Neuron (in vitro differentiated cells): ENCODE data around the gene PIGM.

ENCODE experiments used
- H2AFZ ChIP-seq: one replicate; pipeline ENCODE4 v1.6.1; 2013; ENCODE audit warnings: low read depth, mild to moderate bottlenecking, inconsistent platforms, low read length, moderate library complexity
- H3K27me3 ChIP-seq: one replicate; pipeline ENCODE4 v1.6.1; 2013; ENCODE audit warnings: low read length; ENCODE audit not compliant: insufficient read depth
- H3K36me3 ChIP-seq: one replicate; pipeline ENCODE4 v1.6.1; 2013; ENCODE audit warnings: low read length; ENCODE audit not compliant: insufficient read depth
- H3K4me1 ChIP-seq: one replicate; pipeline ENCODE4 v1.6.1; 2013; ENCODE audit warnings: low read length; ENCODE audit not compliant: insufficient read depth
- H3K4me3 ChIP-seq: 2 replicates; pipeline ENCODE4 v1.5.1; 2013; ENCODE audit warnings: mild to moderate bottlenecking, low read length, moderate library complexity
- H3K9me3 ChIP-seq: one replicate; pipeline ENCODE4 v1.6.1; 2013; ENCODE audit warnings: low read length

Gene PIGM

DNA sequence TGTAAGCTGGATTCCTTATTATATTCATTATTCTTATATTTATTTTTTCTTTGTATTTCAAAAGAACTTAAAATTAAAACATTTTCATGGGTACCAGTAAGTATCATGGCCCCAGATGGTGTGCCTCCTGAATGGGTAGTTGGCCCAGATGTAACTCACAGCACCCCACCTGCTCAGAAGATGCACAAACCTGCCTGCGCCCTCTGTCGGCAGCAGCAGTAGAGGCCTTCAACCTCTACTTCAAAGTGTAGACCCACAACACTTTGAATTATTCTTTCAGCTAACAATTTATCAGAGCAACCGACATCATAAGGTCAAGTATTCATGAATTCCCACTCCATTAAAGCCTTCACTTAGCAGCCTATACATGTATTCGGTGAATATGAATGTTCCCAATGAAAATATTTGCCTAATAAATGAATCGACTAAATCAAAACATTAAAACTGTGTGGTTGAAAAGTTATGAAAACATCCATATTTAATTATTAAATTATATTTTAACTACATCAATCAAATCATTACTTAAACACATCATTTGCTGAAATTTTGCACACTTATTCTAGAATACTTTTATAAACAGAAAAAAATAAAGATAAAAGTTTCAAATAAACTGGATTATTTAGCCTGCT lies 25.4 kb downstream of the PIGM start:
- H3K27me3 ChIP-seq = peaks cover 31% of the 10 kb centered on the region
- no peak overlapping the region for H2AFZ ChIP-seq
- no peak overlapping the region for H3K4me3 ChIP-seq
- no peaks in the 10 kb centered on the region for H3K9me3 ChIP-seq
- H3K36me3 ChIP-seq = no peaks in the 10 kb centered on the region
- no peaks in the 10 kb centered on the region for H3K4me1 ChIP-seq

- H3K36me3 ChIP-seq = no peaks in the 10 kb centered on the region
These were observed 26.7 kb downstream of the PIGM start for GRCh38 chr1:160005070-160005469.

GRCh38 chr1:160004425-160004824 lies 27.4 kb downstream of the PIGM start:
- H3K4me1 ChIP-seq = no peaks in the 10 kb centered on the region
- no peaks in the 10 kb centered on the region for H3K36me3 ChIP-seq
- H3K4me3 ChIP-seq = no peak overlapping the region
- no peaks in the 10 kb centered on the region for H3K9me3 ChIP-seq
- no peak overlapping the region for H2AFZ ChIP-seq
- H3K27me3 ChIP-seq = peaks cover 25% of the 10 kb centered on the region

More at GRCh38 chr1:160005070-160005469, 26.7 kb downstream of the PIGM start:
- Histone ChIP-seq H3K9me3 (no peaks in the 10 kb centered on the region), H3K27me3 (peaks cover 30% of the 10 kb centered on the region), H3K4me3 (no peak overlapping the region), H2AFZ (no peak overlapping the region), H3K4me1 (no peaks in the 10 kb centered on the region)

- Histone ChIP-seq H3K4me3 (no peak overlapping the region), H2AFZ (no peak overlapping the region), H3K4me1 (no peaks in the 10 kb centered on the region), H3K9me3 (no peaks in the 10 kb centered on the region), H3K36me3 (no peaks in the 10 kb centered on the region), H3K27me3 (peaks cover 27% of the 10 kb centered on the region)
These were observed 27.8 kb downstream of the PIGM start for GRCh38 chr1:160004001-160004400.

DNA sequence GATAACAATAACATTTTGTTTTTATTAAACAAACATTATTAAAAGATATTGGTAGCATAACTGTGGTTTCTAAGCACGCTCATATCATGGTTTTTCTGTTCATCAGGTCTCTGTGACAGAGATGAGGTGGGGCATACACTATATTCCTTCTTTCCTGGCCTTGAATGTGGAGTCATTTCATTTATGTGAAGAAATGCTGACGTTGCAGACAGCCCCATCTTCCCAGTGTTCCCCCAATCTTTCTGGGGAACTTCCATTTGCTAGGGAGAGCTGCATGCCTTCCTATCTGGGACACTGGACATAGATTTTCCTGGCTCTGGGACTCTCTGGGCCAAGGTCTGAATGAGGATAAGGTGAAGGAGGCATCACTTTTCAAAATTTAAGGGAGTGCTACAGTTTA lies 30.4 kb downstream of the PIGM start:
- Histone ChIP-seq H3K4me1 (no peaks in the 10 kb centered on the region), H3K9me3 (no peaks in the 10 kb centered on the region), H3K36me3 (no peaks in the 10 kb centered on the region), H3K27me3 (peaks cover 28% of the 10 kb centered on the region), H2AFZ (no peak overlapping the region), H3K4me3 (no peak overlapping the region)

DNA sequence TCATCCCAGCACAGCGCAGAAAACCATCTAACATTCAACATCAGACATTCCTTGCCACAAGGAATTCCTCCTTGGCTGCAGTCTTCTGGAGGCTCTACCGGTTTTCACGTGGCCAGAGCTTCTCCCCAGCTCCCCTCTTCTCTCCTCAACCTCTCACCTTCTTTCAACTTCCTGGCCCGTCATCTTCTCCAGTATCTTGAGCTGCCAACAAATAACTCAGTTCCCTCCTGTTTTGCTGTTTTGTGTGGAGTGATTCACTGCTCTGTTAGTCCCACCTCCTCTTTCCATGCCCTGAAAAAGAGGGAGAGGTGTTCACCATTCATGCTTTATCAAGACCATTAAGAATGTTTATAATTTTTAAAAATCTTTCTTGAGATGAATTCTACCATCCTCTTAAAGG lies 32.6 kb downstream of the PIGM start:
- Histone ChIP-seq H2AFZ (no peak overlapping the region), H3K4me1 (no peaks in the 10 kb centered on the region), H3K9me3 (no peaks in the 10 kb centered on the region), H3K4me3 (no peak overlapping the region), H3K36me3 (no peaks in the 10 kb centered on the region), H3K27me3 (peaks cover 30% of the 10 kb centered on the region)

DNA sequence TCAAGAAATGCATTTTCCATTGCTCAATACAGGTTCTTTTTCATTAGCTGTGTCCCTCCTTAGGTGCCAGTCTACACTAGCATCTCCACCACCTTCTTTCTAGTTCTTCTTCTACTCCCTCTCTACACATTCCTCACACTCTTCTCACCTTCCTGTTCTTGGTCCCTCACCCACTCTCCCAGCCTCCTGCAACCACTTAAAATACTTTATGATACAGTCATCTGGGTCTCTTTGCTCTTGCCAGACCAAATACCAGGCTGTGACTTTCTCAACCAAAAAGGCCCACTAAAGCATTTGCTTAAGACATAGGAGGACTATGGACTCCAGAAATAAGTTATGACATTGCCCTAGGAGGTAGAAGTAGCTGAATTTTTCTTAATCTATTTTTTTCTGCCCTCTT lies 35.1 kb downstream of the PIGM start:
- H3K9me3 ChIP-seq = no peaks in the 10 kb centered on the region
- no peaks in the 10 kb centered on the region for H3K4me1 ChIP-seq
- H3K36me3 ChIP-seq = no peaks in the 10 kb centered on the region
- no peak overlapping the region for H2AFZ ChIP-seq
- no peak overlapping the region for H3K4me3 ChIP-seq
- H3K27me3 ChIP-seq = peaks cover 26% of the 10 kb centered on the region

DNA sequence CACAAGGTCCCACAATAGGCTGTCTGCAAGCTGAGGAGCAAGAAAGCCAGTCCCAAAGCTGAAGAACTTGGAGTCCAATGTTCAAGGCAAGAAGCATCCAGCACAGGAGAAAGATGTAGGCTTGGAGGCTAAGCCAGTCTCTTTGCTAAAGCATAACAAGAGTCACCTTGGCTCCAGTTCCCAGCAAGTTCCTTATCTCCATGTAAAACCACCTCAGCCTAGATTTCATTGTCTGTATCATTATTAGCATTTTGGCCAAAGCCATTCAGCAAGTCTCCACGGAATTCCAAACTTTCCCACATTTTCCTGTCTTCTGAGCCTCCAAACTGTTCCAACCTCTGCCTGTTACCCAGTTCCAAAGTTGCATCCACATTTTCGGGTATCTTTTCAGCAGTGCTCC lies 36.9 kb downstream of the PIGM start:
- Histone ChIP-seq H3K36me3 (no peaks in the 10 kb centered on the region), H3K27me3 (peaks cover 21% of the 10 kb centered on the region), H3K4me3 (no peak overlapping the region), H3K4me1 (no peaks in the 10 kb centered on the region), H2AFZ (no peak overlapping the region), H3K9me3 (no peaks in the 10 kb centered on the region)

DNA sequence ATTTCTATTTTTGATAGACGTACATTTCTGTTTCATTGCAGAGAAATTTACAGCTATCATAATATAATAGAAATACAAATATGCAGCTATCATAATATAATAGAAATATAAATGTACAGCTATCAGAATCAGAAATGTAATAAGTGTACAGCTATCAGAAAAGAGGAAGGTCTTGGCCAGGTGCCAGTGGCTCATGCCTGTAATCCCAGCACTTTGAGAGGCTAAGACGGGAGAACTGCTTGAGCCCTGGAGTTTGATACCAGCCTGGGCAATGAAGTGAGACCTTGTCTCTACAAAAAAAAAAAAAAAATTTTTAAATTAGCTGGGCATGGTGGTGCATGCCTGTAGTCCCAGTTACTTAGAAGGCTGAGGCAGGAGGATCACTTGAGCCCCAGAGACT lies 37.9 kb downstream of the PIGM start:
- H3K4me3 ChIP-seq = no peak overlapping the region
- H3K4me1 ChIP-seq = no peaks in the 10 kb centered on the region
- H3K36me3 ChIP-seq = no peaks in the 10 kb centered on the region
- no peak overlapping the region for H2AFZ ChIP-seq
- peaks cover 17% of the 10 kb centered on the region for H3K27me3 ChIP-seq
- H3K9me3 ChIP-seq = no peaks in the 10 kb centered on the region

DNA sequence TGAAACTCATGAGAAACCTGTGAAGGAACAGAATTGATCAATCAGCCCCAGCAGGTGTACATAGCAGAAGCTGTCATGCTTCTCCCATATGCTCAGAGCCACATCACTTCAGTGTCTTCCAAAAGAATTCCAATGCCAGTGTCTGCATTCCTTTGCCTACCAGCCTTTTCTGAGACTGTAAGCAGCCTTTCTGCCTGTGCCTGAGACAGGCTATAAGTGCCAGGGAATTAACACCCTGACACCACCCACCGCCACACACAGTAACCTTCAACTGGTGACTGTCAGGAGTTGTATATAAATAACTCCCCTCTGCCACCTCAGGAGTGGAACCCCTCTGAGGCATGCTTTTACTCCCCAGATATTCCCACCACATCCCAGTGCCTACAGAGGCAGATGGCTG lies 39.6 kb downstream of the PIGM start:
- H3K4me3 ChIP-seq = no peak overlapping the region
- H2AFZ ChIP-seq = no peak overlapping the region
- H3K4me1 ChIP-seq = no peaks in the 10 kb centered on the region
- H3K9me3 ChIP-seq = no peaks in the 10 kb centered on the region
- peaks cover 16% of the 10 kb centered on the region for H3K27me3 ChIP-seq
- H3K36me3 ChIP-seq = no peaks in the 10 kb centered on the region

- Histone ChIP-seq H3K36me3 (no peaks in the 10 kb centered on the region), H3K9me3 (no peaks in the 10 kb centered on the region), H3K4me3 (no peak overlapping the region), H2AFZ (no peak overlapping the region), H3K4me1 (no peaks in the 10 kb centered on the region), H3K27me3 (peaks cover 16% of the 10 kb centered on the region)
These were observed 40.3 kb downstream of the PIGM start for GRCh38 chr1:159991513-159991912.

- Histone ChIP-seq H3K27me3 (peaks cover 19% of the 10 kb centered on the region), H3K9me3 (no peaks in the 10 kb centered on the region), H3K36me3 (no peaks in the 10 kb centered on the region), H3K4me3 (no peak overlapping the region), H3K4me1 (no peaks in the 10 kb centered on the region), H2AFZ (no peak overlapping the region)
These were observed 41.8 kb downstream of the PIGM start for GRCh38 chr1:159990005-159990404.

DNA sequence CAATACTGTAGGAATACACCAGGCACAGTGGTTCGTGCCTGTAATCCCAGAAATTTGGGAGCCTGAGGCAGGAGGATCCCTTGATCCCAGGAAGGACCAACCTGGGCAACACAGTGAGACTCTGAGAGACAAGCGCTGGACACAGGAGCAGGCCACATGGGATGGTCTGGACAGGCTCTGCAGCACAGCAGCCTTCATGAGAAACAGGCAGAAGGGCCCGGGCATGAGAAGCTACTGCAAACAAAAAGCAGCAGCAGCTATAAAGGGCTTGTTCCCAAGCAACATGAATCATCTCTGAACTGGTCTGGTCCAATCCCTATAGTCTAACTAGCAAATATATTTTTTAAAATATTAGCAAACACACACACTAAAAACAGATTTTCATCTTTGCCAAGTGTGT lies 42.2 kb downstream of the PIGM start:
- Histone ChIP-seq H3K4me3 (no peak overlapping the region), H3K27me3 (peaks cover 19% of the 10 kb centered on the region), H3K36me3 (no peaks in the 10 kb centered on the region)

GRCh38 chr1:159988006-159988405 lies 43.8 kb downstream of the PIGM start:
- H3K4me1 ChIP-seq = no peaks in the 10 kb centered on the region
- H3K36me3 ChIP-seq = no peaks in the 10 kb centered on the region
- no peak overlapping the region for H3K4me3 ChIP-seq
- no peak overlapping the region for H2AFZ ChIP-seq
- no peaks in the 10 kb centered on the region for H3K9me3 ChIP-seq
- peaks cover 19% of the 10 kb centered on the region for H3K27me3 ChIP-seq

More for the DNA sequence above, 42.2 kb downstream of the PIGM start:
- no peaks in the 10 kb centered on the region for H3K4me1 ChIP-seq
- H3K9me3 ChIP-seq = no peaks in the 10 kb centered on the region
- no peak overlapping the region for H2AFZ ChIP-seq
